CD4-positive, alpha-beta T cell (primary cell): ENCODE measurements around the gene NKAIN1. TPM values are rescaled to one million over a fixed set of nuclear protein-coding genes. Genes with fewer than 3 reads are reported as not detected.

Source experiments
- ATAC-seq: fragments of 200-7000 bp; cut with Tn5 transposase; one replicate; pipeline ENCODE4 v1.10.0; 2022; ENCODE audit warnings: mild to moderate bottlenecking; ENCODE audit not compliant: poor library complexity
- CTCF ChIA-PET: fragments of 350-600 bp; sonication (Branson Sonifier 250); formaldehyde crosslinking; loops from one replicate; lab custom pipeline; 2021; ENCODE audit warnings: antibody characterized with exemption, inconsistent platforms; lab: Charles Lee
- POLR2A ChIA-PET: fragments of 350-600 bp; sonication (Branson Sonifier 250); formaldehyde crosslinking; loops from one replicate; lab custom pipeline; 2021; ENCODE audit warnings: antibody characterized with exemption, inconsistent platforms; lab: Charles Lee
- DNase-seq, 14 experiments: peaks; one replicate each; pipeline ENCODE4 v3.0.0-alpha.2; 2013 to 2020; ENCODE audit warnings: mixed read lengths in 2 of 14
- H3K27ac ChIP-seq, 2 donors: one replicate each; pipeline versions ENCODE4 v1.5.1 to v1.7.0; 2013; ENCODE audit warnings: low read length in 2 of 2, low read depth in 1 of 2, mild to moderate bottlenecking in 1 of 2
- H3K27me3 ChIP-seq, 2 experiments: 1 replicate in 1 of 2; 2 replicates in 1 of 2; pipeline versions ENCODE4 v1.6.1 to v1.7.0; 2013; ENCODE audit warnings: low read length in 2 of 2, control low read depth in 1 of 2, mild to moderate bottlenecking in 1 of 2, moderate library complexity in 1 of 2; ENCODE audit not compliant: insufficient read depth in 2 of 2, control insufficient read depth in 1 of 2
- H3K36me3 ChIP-seq: one replicate; pipeline ENCODE4 v1.6.1; 2013; ENCODE audit warnings: low read length, control low read depth; ENCODE audit not compliant: insufficient read depth
- H3K4me1 ChIP-seq: one replicate; pipeline ENCODE4 v1.6.1; 2013; ENCODE audit warnings: low read length, control low read depth; ENCODE audit not compliant: insufficient read depth
- H3K4me3 ChIP-seq: one replicate; pipeline ENCODE4 v1.5.1; 2013; ENCODE audit warnings: mild to moderate bottlenecking, low read length, moderate library complexity
- H3K9me3 ChIP-seq, 2 experiments: 1 replicate in 1 of 2; 2 replicates in 1 of 2; pipeline versions ENCODE4 v1.6.1 to v1.7.0; 2013; ENCODE audit warnings: low read length in 2 of 2, mild to moderate bottlenecking in 2 of 2, control low read depth in 1 of 2, moderate library complexity in 1 of 2; ENCODE audit not compliant: control insufficient read depth in 1 of 2, insufficient read depth in 1 of 2
- H3K27ac Mint-ChIP-seq: one replicate; pipeline ENCODE4 v1.8.0; 2020; ENCODE audit warnings: mixed read lengths
- H3K27me3 Mint-ChIP-seq: one replicate; pipeline ENCODE4 v1.8.0; 2021; ENCODE audit warnings: mixed read lengths
- H3K36me3 Mint-ChIP-seq: one replicate; pipeline ENCODE4 v1.8.0; 2021; ENCODE audit warnings: low read depth, mixed read lengths
- H3K4me1 Mint-ChIP-seq: one replicate; pipeline ENCODE4 v1.8.0; 2021; ENCODE audit warnings: low read depth, mixed read lengths
- H3K4me3 Mint-ChIP-seq: one replicate; pipeline ENCODE4 v1.8.0; 2020; ENCODE audit warnings: mild to moderate bottlenecking, mixed read lengths
- H3K9me3 Mint-ChIP-seq: one replicate; pipeline ENCODE4 v1.8.0; 2020; ENCODE audit warnings: mixed read lengths
- CTCF ChIP-seq: fragments of 200-600 bp; IDR thresholded peaks from one replicate; pipeline ENCODE4 v1.8.0; 2022; ENCODE audit warnings: antibody characterized with exemption, mild to moderate bottlenecking
- intact Hi-C, 2 experiments: fragments of 100-400 bp; cut with DNase I in 1 of 2; cut with micrococcal nuclease in 1 of 2; formaldehyde crosslinking; loops; one replicate each; pipeline versions ENCODE4 v1.15.1 to v1.9.0; 2023 to 2025; cut with DNase I, micrococcal nuclease
- total RNA-seq, 174 experiments: library from RNA in 2 of 174; stranded (reverse) in 2 of 174; gene quantifications; one replicate each; pipeline ENCODE4 v1.2.3 and lab custom pipeline; 2021 to 2026

Gene NKAIN1
- total RNA-seq, 2 experiments from 2014 or later = not detected

- H3K27ac ChIP-seq = no peak overlapping the region
- no peak for TF ChIP-seq CTCF
- H3K27me3 ChIP-seq = no peaks in the 10 kb centered on the region
- Mint-ChIP-seq H3K27ac (no peak overlapping the region), H3K36me3 (peaks cover 68% of the 10 kb centered on the region), H3K4me1 (no peaks in the 10 kb centered on the region), H3K9me3 (no peaks in the 10 kb centered on the region), H3K27me3 (no peaks in the 10 kb centered on the region), H3K4me3 (no peak overlapping the region)
- no peaks in the 10 kb centered on the region for H3K4me1 ChIP-seq
- H3K9me3 ChIP-seq = no peaks in the 10 kb centered on the region
- intact Hi-C loops = no loop called here
- ATAC-seq (no peak), DNase-seq (no peak)
- H3K36me3 ChIP-seq = peaks cover 49% of the 10 kb centered on the region
- POLR2A ChIA-PET = no interaction called here
- H3K4me3 ChIP-seq = no peak overlapping the region
- CTCF ChIA-PET = no interaction called here
These were observed 20.1 kb upstream of the NKAIN1 start for GRCh38 chr1:31259746-31260145.

GRCh38 chr1:31258581-31258980, 18.9 kb upstream of the NKAIN1 start:
- H3K9me3 Mint-ChIP-seq = no peaks in the 10 kb centered on the region
- Histone ChIP-seq H3K4me1 (no peaks in the 10 kb centered on the region), H3K27me3 (no peaks in the 10 kb centered on the region), H3K4me3 (no peak overlapping the region), H3K27ac (no peak overlapping the region), H3K36me3 (peaks cover 40% of the 10 kb centered on the region), H3K9me3 (no peaks in the 10 kb centered on the region)
- no peaks in the 10 kb centered on the region for H3K27me3 Mint-ChIP-seq
- no peak overlapping the region for H3K4me3 Mint-ChIP-seq
- peaks cover 57% of the 10 kb centered on the region for H3K36me3 Mint-ChIP-seq
- H3K27ac Mint-ChIP-seq = no peak overlapping the region
- intact Hi-C loops = no loop called here
- ATAC-seq (no peak), DNase-seq (no peak)
- no peaks in the 10 kb centered on the region for H3K4me1 Mint-ChIP-seq
- ChIA-PET POLR2A (no interaction called here), CTCF (no interaction called here)
- TF ChIP-seq CTCF = no peak

- DNase-seq (no peak), ATAC-seq (no peak)
- ChIA-PET POLR2A (no interaction called here), CTCF (no interaction called here)
- no peaks in the 10 kb centered on the region for H3K4me1 Mint-ChIP-seq
- H3K27me3 ChIP-seq = no peaks in the 10 kb centered on the region
- intact Hi-C loops = no loop called here
- no peak overlapping the region for H3K27ac ChIP-seq
- peaks cover 51% of the 10 kb centered on the region for H3K36me3 Mint-ChIP-seq
- no peaks in the 10 kb centered on the region for H3K9me3 ChIP-seq
- peaks cover 37% of the 10 kb centered on the region for H3K36me3 ChIP-seq
- no peak overlapping the region for H3K4me3 Mint-ChIP-seq
- no peak overlapping the region for H3K27ac Mint-ChIP-seq
- no peaks in the 10 kb centered on the region for H3K4me1 ChIP-seq
- H3K9me3 Mint-ChIP-seq = no peaks in the 10 kb centered on the region
- no peak overlapping the region for H3K4me3 ChIP-seq
- no peak for TF ChIP-seq CTCF
- H3K27me3 Mint-ChIP-seq = no peaks in the 10 kb centered on the region
These were observed 17.5 kb upstream of the NKAIN1 start for GRCh38 chr1:31257213-31257612.
